Measurements from ENCODE around the gene KRT73. TPM values are rescaled to one million over a fixed set of nuclear protein-coding genes. Genes with fewer than 3 reads are reported as not detected.

Gene KRT73
- total RNA-seq, 5 donors from 2014 or later (not counting 1 experiment from before 2014, with no cell fraction given): 6.8 to 37.9 (median 21.9) TPM

DNA sequence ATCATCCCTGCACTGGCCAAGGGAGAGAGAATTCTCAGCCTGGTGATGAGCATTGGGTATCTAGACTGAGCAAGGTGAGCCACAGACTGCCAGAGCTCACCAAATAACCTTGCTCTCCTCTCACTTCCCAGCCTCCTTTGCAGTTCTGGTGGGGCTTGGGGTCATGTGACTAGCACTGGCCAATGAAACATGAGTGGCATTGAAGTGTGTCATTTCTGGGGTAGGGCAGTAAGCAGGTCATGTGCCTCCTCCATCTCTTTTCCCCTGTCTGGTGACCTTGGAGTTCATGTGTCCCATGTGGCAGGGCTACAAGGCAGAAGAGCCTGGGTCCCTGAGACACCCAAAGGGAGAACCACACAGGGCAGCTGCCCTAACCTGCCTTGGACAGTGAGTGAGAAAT, 13.5 kb downstream of the KRT73 start:
- Mint-ChIP-seq H3K9me3 (no peaks in the 10 kb centered on the region), H3K4me1 (peaks cover 82 to 86% (median 84%) of the 10 kb centered on the region in 3 donors), H3K27ac (peak overlapping the region; percentile 89), H3K4me3 (peak overlapping the region in 1 of 3 donors; percentile 58), H3K27me3 (peaks cover 4 to 8% of the 10 kb centered on the region in 2 donors), H3K36me3 (peaks cover 4% of the 10 kb centered on the region)
- ChIA-PET POLR2A (no interaction called here), CTCF (no interaction called here)
- no peaks in the 10 kb centered on the region for H3K36me3 ChIP-seq (ENCODE audit: control insufficient read depth in 2 of 2, extremely low read depth in 1 of 2, insufficient read depth in 1 of 2, low read length in 1 of 2)
- peak in 2 of 35 experiments; percentile 4 to 12 for DNase-seq
- no peaks in the 10 kb centered on the region for H3K9me3 ChIP-seq
- H3K4me3 ChIP-seq (ENCODE audit: control insufficient read depth in 1 of 2, extremely low read depth in 1 of 2, low read length in 1 of 2): no peak overlapping the region
- H3K27ac ChIP-seq (ENCODE audit: low read length): peak overlapping the region; percentile 22
- peaks cover 0 to 14% of the 10 kb centered on the region in 2 experiments for H3K27me3 ChIP-seq (replicated peaks in 1 of 2; ENCODE audit: control insufficient read depth in 2 of 2, extremely low read depth in 1 of 2, insufficient read depth in 2 of 2, low read length in 1 of 2)
- peak in 2 of 4 experiments; percentile 2 to 17 for ATAC-seq (replicated peaks in 1 of 4)
- peaks cover 62 to 74% of the 10 kb centered on the region in 2 experiments for H3K4me1 ChIP-seq (ENCODE audit: control insufficient read depth in 1 of 2, extremely low read depth in 1 of 2, insufficient read depth in 2 of 2, low read length in 2 of 2)

GRCh38 chr12:52603314-52603713, 15.0 kb downstream of the KRT73 start:
- Mint-ChIP-seq H3K27ac (peak overlapping the region; percentile 49 to 76), H3K9me3 (no peaks in the 10 kb centered on the region), H3K4me3 (peak overlapping the region in 1 of 3 donors; percentile 58), H3K36me3 (peaks cover 4% of the 10 kb centered on the region), H3K27me3 (peaks cover 5 to 9% of the 10 kb centered on the region in 2 donors), H3K4me1 (peaks cover 66 to 74% (median 69%) of the 10 kb centered on the region in 3 donors)
- POLR2A ChIA-PET: no interaction called here
- Histone ChIP-seq H3K4me3 (ENCODE audit: control insufficient read depth in 1 of 2, extremely low read depth in 1 of 2, low read length in 1 of 2) (no peak overlapping the region), H3K27ac (ENCODE audit: low read length) (no peak overlapping the region), H3K9me3 (no peaks in the 10 kb centered on the region), H3K27me3 (replicated peaks in 1 of 2; ENCODE audit: control insufficient read depth in 2 of 2, extremely low read depth in 1 of 2, insufficient read depth in 2 of 2, low read length in 1 of 2) (peaks cover 0 to 15% of the 10 kb centered on the region in 2 experiments), H3K36me3 (ENCODE audit: control insufficient read depth in 2 of 2, extremely low read depth in 1 of 2, insufficient read depth in 1 of 2, low read length in 1 of 2) (no peaks in the 10 kb centered on the region), H3K4me1 (ENCODE audit: control insufficient read depth in 1 of 2, extremely low read depth in 1 of 2, insufficient read depth in 2 of 2, low read length in 2 of 2) (peaks cover 49 to 59% of the 10 kb centered on the region in 2 experiments)
- DNase-seq (peak in 26 of 35 experiments; percentile 12 to 65 (median 42)), ATAC-seq (replicated peaks in 1 of 4) (peak; percentile 77 to 87 (median 84))
- CTCF ChIA-PET: no interaction called here
- no CpG with 5 or more reads among the region's 2 CpGs for WGBS (ENCODE audit: insufficient coverage)

- H3K36me3 ChIP-seq (ENCODE audit: control insufficient read depth in 2 of 2, extremely low read depth in 1 of 2, insufficient read depth in 1 of 2, low read length in 1 of 2): no peaks in the 10 kb centered on the region
- Mint-ChIP-seq H3K27me3 (peaks cover 5 to 9% of the 10 kb centered on the region in 2 donors), H3K9me3 (no peaks in the 10 kb centered on the region), H3K4me1 (peaks cover 58 to 72% (median 62%) of the 10 kb centered on the region in 3 donors), H3K4me3 (peak overlapping the region in 1 of 3 donors; percentile 58), H3K36me3 (peaks cover under 1% of the 10 kb centered on the region), H3K27ac (peak overlapping the region; percentile 70 to 76)
- peaks cover 0 to 15% of the 10 kb centered on the region in 2 experiments for H3K27me3 ChIP-seq (replicated peaks in 1 of 2; ENCODE audit: control insufficient read depth in 2 of 2, extremely low read depth in 1 of 2, insufficient read depth in 2 of 2, low read length in 1 of 2)
- WGBS (ENCODE audit: insufficient coverage): 95% methylated on average over 5 of the region's 5 CpGs
- CTCF ChIA-PET: no interaction called here
- no peak overlapping the region for H3K4me3 ChIP-seq (ENCODE audit: control insufficient read depth in 1 of 2, extremely low read depth in 1 of 2, low read length in 1 of 2)
- ATAC-seq (replicated peaks in 1 of 4) (no peak), DNase-seq (peak in 1 of 35 experiments; percentile 5)
- no peaks in the 10 kb centered on the region for H3K9me3 ChIP-seq
- H3K27ac ChIP-seq (ENCODE audit: low read length): no peak overlapping the region
- POLR2A ChIA-PET: interaction anchor here in 1 of 2 donors (0.7 kb wide), 1 partner anchor 627 kb away, joined by 3 read pairs; no protein-coding TSS in a partner anchor
- H3K4me1 ChIP-seq (ENCODE audit: control insufficient read depth in 1 of 2, extremely low read depth in 1 of 2, insufficient read depth in 2 of 2, low read length in 2 of 2): peaks cover 42 to 51% of the 10 kb centered on the region in 2 experiments
Observed at GRCh38 chr12:52602552-52602951, 15.8 kb downstream of the KRT73 start.

DNA sequence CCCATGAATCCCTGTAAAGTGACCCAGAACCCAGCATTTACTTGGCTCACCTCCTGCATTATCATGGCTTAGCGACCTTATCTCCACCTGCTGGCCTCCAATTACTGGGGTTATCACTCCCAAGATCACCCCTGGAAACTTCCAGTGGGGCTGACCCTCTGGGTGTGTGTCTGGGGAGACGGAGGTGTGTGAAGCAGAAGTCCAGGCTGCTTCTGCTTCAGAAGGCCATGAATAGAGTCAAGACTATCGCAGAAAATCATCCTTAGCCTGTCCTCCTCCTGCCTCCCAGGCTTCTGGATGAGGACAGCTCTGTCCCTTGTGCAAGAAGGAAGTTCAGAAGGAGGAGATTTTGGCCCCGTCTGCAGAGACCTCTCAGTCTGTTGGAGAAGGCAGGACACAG, 16.7 kb downstream of the KRT73 start:
- peaks cover 0 to 15% of the 10 kb centered on the region in 2 experiments for H3K27me3 ChIP-seq (replicated peaks in 1 of 2; ENCODE audit: control insufficient read depth in 2 of 2, extremely low read depth in 1 of 2, insufficient read depth in 2 of 2, low read length in 1 of 2)
- ChIA-PET CTCF (no interaction called here), POLR2A (interaction anchor here in 1 of 2 donors (0.7 kb wide), 1 partner anchor 626 kb away, joined by 3 read pairs; no protein-coding TSS in a partner anchor)
- H3K27ac ChIP-seq (ENCODE audit: low read length): no peak overlapping the region
- no peaks in the 10 kb centered on the region for H3K9me3 ChIP-seq
- 83% methylated on average over 1 of the region's 4 CpGs for WGBS (ENCODE audit: insufficient coverage)
- no peak overlapping the region for H3K4me3 ChIP-seq (ENCODE audit: control insufficient read depth in 1 of 2, extremely low read depth in 1 of 2, low read length in 1 of 2)
- no peaks in the 10 kb centered on the region for H3K36me3 ChIP-seq (ENCODE audit: control insufficient read depth in 2 of 2, extremely low read depth in 1 of 2, insufficient read depth in 1 of 2, low read length in 1 of 2)
- no peak overlapping the region for H3K27ac Mint-ChIP-seq
- DNase-seq: peak in 1 of 35 experiments; percentile 4
- H3K9me3 Mint-ChIP-seq: no peaks in the 10 kb centered on the region
- H3K27me3 Mint-ChIP-seq: peaks cover 5 to 8% of the 10 kb centered on the region in 2 donors
- no peak for ATAC-seq (replicated peaks in 1 of 4)
- H3K4me1 Mint-ChIP-seq: peaks cover 50 to 63% (median 53%) of the 10 kb centered on the region in 3 donors
- H3K36me3 Mint-ChIP-seq: no peaks in the 10 kb centered on the region
- peaks cover 33 to 43% of the 10 kb centered on the region in 2 experiments for H3K4me1 ChIP-seq (ENCODE audit: control insufficient read depth in 1 of 2, extremely low read depth in 1 of 2, insufficient read depth in 2 of 2, low read length in 2 of 2)
- no peak overlapping the region for H3K4me3 Mint-ChIP-seq

GRCh38 chr12:52600941-52601481, 17.3 kb downstream of the KRT73 start, which contains the start of gene KRT72:
KRT72 (minus strand) TSS chr12:52601463; CDS start chr12:52601452, 11 bp downstream.
- peaks cover 5 to 7% of the 10 kb centered on the region in 2 donors for H3K27me3 Mint-ChIP-seq
- H3K4me1 Mint-ChIP-seq: peaks cover 46 to 59% (median 48%) of the 10 kb centered on the region in 3 donors
- Histone ChIP-seq H3K27ac (ENCODE audit: low read length) (no peak within 1 kb of the TSS), H3K4me3 (ENCODE audit: control insufficient read depth in 1 of 2, extremely low read depth in 1 of 2, low read length in 1 of 2) (no peak within 1 kb of the TSS), H3K36me3 (ENCODE audit: control insufficient read depth in 2 of 2, extremely low read depth in 1 of 2, insufficient read depth in 1 of 2, low read length in 1 of 2) (no peaks in the 10 kb centered on the region), H3K27me3 (replicated peaks in 1 of 2; ENCODE audit: control insufficient read depth in 2 of 2, extremely low read depth in 1 of 2, insufficient read depth in 2 of 2, low read length in 1 of 2) (peaks cover 0 to 15% of the 10 kb centered on the region in 2 experiments), H3K4me1 (ENCODE audit: control insufficient read depth in 1 of 2, extremely low read depth in 1 of 2, insufficient read depth in 2 of 2, low read length in 2 of 2) (peaks cover 30 to 36% of the 10 kb centered on the region in 2 experiments), H3K9me3 (no peaks in the 10 kb centered on the region)
- no peak for ATAC-seq (replicated peaks in 1 of 4)
- POLR2A ChIA-PET: no interaction called here
- H3K27ac Mint-ChIP-seq: peak within 1 kb of the TSS in 1 of 2 donors; percentile 70
- 67% methylated on average over 48 of the region's 48 CpGs for WGBS (ENCODE audit: insufficient coverage)
- H3K36me3 Mint-ChIP-seq: no peaks in the 10 kb centered on the region
- DNase-seq: peak in 1 of 35 experiments; percentile 5
- CTCF ChIA-PET: no interaction called here
- peak within 1 kb of the TSS in 1 of 3 donors; percentile 58 for H3K4me3 Mint-ChIP-seq
- no peaks in the 10 kb centered on the region for H3K9me3 Mint-ChIP-seq

DNA sequence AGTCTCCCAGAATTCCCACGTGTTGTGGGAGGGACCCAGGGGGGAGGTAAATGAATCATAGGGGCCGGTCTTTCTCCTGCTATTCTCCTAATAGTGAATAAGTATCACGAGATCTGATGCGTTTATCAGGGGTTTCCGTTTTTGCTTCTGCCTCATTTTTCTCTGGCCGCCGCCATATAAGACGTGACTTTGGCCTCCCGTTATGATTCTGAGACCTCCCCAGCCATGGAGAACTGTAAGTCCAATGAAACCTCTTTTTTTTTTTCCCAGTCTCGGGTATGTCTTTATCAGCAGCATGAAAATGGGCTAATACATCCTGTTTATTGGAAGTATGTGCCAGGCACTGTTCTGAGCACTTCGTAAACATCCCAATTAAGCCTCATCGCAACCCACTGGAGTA, 17.9 kb downstream of the KRT73 start:
- Mint-ChIP-seq H3K27ac (no peak overlapping the region), H3K27me3 (peaks cover 5 to 7% of the 10 kb centered on the region in 2 donors), H3K4me1 (peaks cover 40 to 54% (median 43%) of the 10 kb centered on the region in 3 donors), H3K36me3 (no peaks in the 10 kb centered on the region), H3K4me3 (no peak overlapping the region), H3K9me3 (no peaks in the 10 kb centered on the region)
- no peak for ATAC-seq (replicated peaks in 1 of 4)
- no peaks in the 10 kb centered on the region for H3K36me3 ChIP-seq (ENCODE audit: control insufficient read depth in 2 of 2, extremely low read depth in 1 of 2, insufficient read depth in 1 of 2, low read length in 1 of 2)
- no peak overlapping the region for H3K27ac ChIP-seq (ENCODE audit: low read length)
- DNase-seq: no peak
- 92% methylated on average over 9 of the region's 12 CpGs for WGBS (ENCODE audit: insufficient coverage)
- no peaks in the 10 kb centered on the region for H3K9me3 ChIP-seq
- ChIA-PET CTCF (no interaction called here), POLR2A (no interaction called here)
- H3K27me3 ChIP-seq (replicated peaks in 1 of 2; ENCODE audit: control insufficient read depth in 2 of 2, extremely low read depth in 1 of 2, insufficient read depth in 2 of 2, low read length in 1 of 2): peaks cover 0 to 15% of the 10 kb centered on the region in 2 experiments
- H3K4me3 ChIP-seq (ENCODE audit: control insufficient read depth in 1 of 2, extremely low read depth in 1 of 2, low read length in 1 of 2): no peak overlapping the region
- peaks cover 26 to 31% of the 10 kb centered on the region in 2 experiments for H3K4me1 ChIP-seq (ENCODE audit: control insufficient read depth in 1 of 2, extremely low read depth in 1 of 2, insufficient read depth in 2 of 2, low read length in 2 of 2)

Measured in T-cell (primary cell).